Activated T-helper 1 cell treated with Interleukin-2 at 50 U/mL for 16 hours (primary cell): ENCODE results near the gene ADAM12.

Experiments
- DNase-seq: peaks from one replicate; pipeline ENCODE4 v3.0.0-alpha.2; 2020; ENCODE audit warnings: low read depth

ADAM12 gene

DNA sequence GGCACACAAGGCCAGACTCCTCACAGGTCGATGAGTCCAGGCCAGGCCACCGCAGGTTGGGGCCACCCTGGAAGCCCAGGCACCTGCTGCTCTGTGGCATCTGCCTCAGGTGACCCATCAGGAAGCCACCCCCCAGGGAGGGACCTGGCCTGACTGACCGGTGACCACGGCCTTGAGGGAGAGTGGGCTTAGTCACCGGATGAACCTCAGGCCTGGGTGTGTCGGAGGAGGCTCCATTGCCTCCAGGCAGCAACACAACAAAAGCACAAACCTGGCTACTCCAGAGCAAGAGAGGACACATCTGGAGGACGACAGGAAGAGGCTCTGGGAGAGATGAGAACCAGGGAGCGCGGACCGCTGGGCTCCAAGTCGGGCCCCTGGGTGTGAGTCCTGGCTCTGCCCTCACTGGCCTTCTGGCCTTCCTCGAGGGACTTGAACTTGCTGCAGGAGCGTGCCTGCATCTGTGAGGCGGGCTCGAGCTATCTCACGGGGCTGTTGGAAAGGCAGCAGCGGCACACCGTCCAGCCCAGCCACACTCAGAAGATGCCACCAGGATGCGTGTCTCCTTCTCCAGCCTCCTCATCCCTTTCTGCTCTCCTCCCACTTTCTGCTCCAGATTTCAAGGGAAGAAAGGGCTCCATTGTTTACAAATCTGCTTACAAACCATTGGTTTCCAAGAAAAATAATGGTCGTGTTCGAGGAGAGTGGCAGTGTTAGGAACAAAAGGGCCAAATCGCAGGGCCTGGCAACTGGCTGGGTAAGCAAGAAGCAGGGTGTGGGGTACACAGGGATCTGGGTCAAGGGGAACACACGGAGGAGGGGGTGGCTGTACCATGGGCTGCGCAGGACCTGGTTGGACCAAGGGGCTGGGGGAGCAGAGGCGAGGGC is 152.9 kb downstream of the ADAM12 start:
- no peak for DNase-seq

DNA sequence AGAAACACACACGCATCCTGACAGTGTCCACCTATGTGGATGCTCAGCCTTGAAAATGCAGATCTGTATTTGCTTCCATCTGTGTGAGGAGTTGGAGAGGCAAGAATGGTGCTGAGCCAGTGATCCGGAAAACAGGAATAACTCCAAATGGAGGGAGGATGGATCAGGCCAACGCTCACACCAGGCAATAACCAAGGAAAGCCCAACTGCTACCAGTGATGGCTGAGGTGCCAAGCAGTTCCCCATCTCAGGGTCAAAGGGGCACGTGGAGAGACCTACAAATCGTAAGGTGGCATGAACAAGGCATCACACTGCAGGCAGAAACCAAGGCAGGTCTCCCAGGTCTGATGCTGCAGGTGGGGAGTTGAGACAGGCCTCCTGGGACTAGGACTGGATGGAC is 153.6 kb downstream of the ADAM12 start:
- no peak for DNase-seq

- no peak for DNase-seq
These were observed 154.8 kb downstream of the ADAM12 start for GRCh38 chr10:126233182-126234148.

- no peak for DNase-seq
These were observed 157.7 kb downstream of the ADAM12 start for GRCh38 chr10:126230587-126230986.

- DNase-seq = no peak
These were observed 158.6 kb downstream of the ADAM12 start for GRCh38 chr10:126229686-126230085.

GRCh38 chr10:126227762-126228134 is 160.5 kb downstream of the ADAM12 start:
- no peak for DNase-seq

- DNase-seq = no peak
These were observed 161.1 kb downstream of the ADAM12 start for GRCh38 chr10:126226988-126227761.

- no peak for DNase-seq
These were observed 162.1 kb downstream of the ADAM12 start for GRCh38 chr10:126226205-126226604.

DNA sequence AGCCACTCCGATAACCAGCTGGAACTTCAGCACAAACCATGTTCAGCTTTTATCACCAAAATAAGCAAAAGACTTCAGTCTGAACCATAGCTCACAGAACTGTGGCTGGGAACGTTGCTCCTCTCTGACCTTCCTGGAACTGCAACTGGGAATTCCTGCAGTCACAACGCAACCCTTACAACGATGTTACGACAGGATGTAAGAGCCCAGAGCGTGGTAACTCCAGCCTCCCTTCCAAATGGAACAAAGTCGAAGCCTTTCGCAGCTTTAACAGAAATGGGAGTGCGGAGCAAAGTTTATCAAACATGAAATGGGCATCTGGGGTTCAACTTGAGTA is 162.6 kb downstream of the ADAM12 start:
- DNase-seq = no peak

DNA sequence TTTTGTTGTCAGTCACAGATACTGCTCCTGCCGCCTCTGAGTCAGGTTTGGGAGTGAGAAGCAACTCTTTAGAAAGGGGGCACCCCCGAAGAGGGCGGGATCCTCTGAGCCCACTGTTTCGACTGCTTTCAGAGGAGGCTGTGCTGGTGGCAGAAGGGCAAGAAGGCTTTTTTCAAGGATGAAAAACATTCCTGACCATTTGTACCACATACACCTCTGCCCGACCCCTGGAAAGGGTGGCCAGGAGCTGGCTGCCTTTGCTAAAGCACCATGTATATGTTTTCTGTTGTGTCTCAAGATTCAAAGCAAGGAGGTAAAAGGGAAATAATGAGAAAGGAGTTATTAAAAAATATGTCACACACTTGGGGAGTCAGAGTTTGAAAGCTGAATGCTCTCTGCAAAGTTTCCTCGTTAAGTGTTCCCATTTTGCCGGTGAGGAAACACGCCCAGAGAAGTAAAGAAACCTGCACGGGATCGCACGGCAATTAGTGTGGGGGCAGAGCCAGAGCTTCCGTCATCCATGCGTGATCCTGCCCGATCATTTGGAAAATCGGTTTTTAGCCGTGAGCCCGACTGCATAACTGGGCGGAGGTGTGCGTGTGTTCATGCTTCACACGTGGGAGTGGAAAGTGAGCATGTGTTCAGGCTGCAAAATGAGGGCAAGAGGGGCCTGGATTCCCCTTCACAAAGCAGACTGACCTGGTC is 163.2 kb downstream of the ADAM12 start:
- no peak for DNase-seq

- DNase-seq = no peak
These were observed 164.7 kb downstream of the ADAM12 start for GRCh38 chr10:126223512-126224067.

DNA sequence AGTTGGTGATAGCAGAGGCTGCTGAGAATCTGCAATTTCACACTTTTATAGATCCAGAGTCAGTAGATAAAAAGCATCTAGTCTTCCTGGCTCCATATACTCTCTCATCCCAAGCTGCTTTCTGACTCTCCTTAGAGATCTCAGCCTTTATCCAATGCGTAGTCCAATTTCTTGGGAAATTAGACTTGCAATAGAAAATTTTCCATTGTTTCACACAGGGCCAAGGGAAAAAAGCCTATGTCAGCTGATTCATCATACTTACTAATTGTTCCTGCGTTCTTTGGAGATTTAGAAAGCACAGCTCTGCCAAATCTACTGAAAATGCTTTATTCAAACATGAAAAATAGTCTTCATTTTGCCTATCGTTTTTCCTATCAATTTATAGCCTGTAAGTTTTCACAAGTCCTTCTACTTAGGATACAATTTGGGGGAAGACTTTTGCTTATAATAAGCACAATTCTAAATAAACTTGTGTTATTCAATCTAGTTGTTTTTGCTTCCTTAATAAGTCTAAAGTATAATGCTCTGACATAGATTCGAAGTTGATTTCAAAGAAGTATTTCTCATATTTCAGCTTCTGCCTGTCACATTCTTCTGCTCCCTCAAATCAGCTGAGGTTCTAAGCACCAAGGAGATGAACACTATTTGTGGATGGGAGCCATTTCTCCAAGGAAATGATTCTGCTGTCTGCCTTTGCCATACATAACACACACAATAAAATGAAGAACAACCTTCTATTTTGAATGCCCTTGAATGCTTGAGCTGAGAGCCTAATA is 165.4 kb downstream of the ADAM12 start:
- no peak for DNase-seq

GRCh38 chr10:126221874-126222273 is 166.4 kb downstream of the ADAM12 start:
- no peak for DNase-seq

DNA sequence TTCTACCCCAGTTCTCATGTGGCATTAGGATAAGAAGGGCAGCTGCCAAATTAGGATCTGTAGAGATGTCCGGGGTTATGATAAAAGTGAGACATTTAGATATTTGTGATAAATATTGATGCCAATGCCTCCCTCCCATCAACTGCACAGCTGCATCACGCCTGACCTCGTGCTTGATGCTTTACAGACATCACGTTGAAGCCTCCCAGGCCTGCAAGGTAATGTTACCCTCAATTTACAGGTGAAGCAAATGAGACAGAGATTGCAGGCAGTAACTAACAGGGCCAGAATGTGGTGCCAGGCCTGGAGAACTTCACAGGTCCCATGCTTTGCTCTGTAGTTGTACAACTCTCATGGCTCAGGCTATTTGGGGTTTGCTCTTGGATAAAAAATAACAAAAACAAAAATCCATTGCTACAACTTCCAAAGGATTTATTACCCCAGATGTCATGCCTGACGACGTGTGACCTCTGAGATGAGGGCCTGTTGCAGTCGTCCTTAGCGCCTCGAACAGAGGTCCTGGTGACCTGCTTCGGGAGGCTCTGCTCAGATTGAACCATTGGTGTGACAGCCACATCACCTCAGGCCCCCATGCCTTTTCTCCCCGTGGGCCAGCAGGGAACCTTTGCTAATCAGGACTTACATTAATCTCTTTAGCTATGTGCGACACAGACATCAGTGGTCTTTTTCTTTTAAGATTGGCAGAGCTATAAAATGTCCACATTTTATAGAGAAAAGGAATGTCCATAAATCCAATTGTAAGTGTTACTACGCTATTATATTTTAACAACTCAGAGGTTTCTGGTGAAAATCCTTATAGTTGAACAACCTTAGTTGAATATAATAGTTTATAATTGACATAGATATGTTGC is 169.3 kb downstream of the ADAM12 start:
- no peak for DNase-seq

- no peak for DNase-seq
These were observed 170.1 kb downstream of the ADAM12 start for GRCh38 chr10:126218174-126218573.

GRCh38 chr10:126216632-126216961 is 171.7 kb downstream of the ADAM12 start:
- DNase-seq = no peak

DNA sequence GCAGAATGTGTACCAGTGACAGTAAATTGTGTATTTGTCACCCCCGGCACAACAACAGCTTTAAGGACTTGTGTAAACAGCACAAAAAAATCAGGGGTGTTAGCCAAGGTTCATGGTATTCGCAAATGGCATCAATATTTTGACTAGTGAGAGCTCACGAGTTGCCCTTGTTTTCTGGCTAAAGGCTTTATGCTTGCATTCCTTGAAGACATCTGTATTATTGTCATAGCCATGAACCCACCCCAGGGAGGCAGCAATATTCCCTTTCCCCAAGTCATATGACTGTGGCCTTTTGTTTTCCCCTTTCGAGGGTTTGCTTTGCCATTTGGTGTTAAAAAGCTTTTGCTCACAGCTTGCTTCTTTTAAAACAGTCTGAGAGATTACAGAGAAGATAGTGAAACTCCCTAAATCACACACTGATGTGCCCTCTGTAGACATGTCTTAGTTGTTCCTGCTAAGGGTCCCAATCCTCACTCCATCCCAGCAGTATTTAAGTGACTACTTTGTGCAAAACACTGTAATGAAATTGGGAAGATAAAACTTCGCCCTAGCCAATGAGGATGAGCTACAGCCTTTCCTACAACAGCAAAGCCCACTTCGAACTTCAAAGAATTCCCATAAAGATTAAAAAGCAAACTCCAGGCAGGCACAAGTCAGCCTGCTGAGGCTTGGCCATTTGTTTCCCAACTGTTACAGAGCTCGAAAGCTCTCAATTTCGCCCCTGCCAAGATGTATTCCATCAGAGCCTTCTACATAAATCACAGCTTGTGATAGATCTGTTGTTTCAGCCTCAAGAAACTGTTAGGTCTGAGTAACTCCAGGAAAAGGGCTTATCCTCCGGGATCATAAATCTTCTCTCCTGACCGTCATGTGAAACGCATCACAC is 172.3 kb downstream of the ADAM12 start:
- DNase-seq = no peak

DNA sequence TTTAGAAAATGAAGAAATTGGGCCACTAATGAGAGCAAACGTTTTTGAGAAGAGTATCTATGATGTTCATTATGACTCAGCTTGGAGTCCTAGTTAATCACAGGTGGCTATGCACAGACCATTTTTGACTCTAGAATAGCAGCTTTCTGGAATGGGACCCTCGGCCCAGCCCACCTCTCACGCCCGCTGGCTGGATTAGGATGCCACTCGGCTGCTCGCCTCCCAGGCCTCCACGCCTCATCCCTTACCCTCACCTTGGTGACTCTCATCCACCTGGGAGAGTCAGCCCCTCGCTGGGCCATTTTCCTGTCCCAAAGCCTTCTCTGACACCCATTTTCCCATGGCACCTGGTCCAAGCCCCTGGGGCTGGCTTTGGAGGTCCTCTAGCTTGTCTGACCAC is 173.6 kb downstream of the ADAM12 start:
- no peak for DNase-seq

- DNase-seq = no peak
These were observed 174.3 kb downstream of the ADAM12 start for GRCh38 chr10:126214021-126214420.
